ENCODE measurements around the gene SNX1. TPM values are rescaled to one million over a fixed set of nuclear protein-coding genes. Genes with fewer than 3 reads are reported as not detected.

SNX1 gene
- total RNA-seq, 2 experiments from 2014 or later = 75.6 to 80.1 TPM

GRCh38 chr15:64161688-64162477, 66.1 kb downstream of the SNX1 start:
- no peak for TF ChIP-seq CTCF (IDR thresholded peaks at IDR 0.05)
- Mint-ChIP-seq H3K4me3 (peak overlapping the region; percentile 90), H3K27ac (peak overlapping the region; percentile 90), H3K36me3 (ENCODE audit: low read depth) (peaks cover 29% of the 10 kb centered on the region), H3K9me3 (no peaks in the 10 kb centered on the region), H3K4me1 (ENCODE audit: low read depth) (peaks cover 43% of the 10 kb centered on the region), H3K27me3 (no peaks in the 10 kb centered on the region)
- CTCF ChIA-PET = interaction anchor here (1.0 to 2.4 kb wide), 3 partner anchors 9 to 566 kb away, joined by 3 to 40 read pairs (median 3); partner anchors contain the start of gene SNX22
- ATAC-seq (no peak), DNase-seq (no peak)
- intact Hi-C loops (cut with micrococcal nuclease) = no loop called here
- POLR2A ChIA-PET = interaction anchor here (0.7 to 3.0 kb wide), 5 partner anchors 10 to 298 kb away, joined by 3 to 30 read pairs (median 3); partner anchors contain the start of genes CIAO2A, SNX22, TRIP4 and ZNF609

GRCh38 chr15:64162478-64162868, 66.7 kb downstream of the SNX1 start:
- intact Hi-C loops (cut with micrococcal nuclease) = no loop called here
- no peaks in the 10 kb centered on the region for H3K27me3 Mint-ChIP-seq
- peak overlapping the region; percentile 90 for H3K27ac Mint-ChIP-seq
- peaks cover 45% of the 10 kb centered on the region for H3K4me1 Mint-ChIP-seq (ENCODE audit: low read depth)
- no peaks in the 10 kb centered on the region for H3K9me3 Mint-ChIP-seq
- POLR2A ChIA-PET = interaction anchor here (0.8 to 3.0 kb wide), 6 partner anchors 8 to 298 kb away, joined by 3 to 30 read pairs (median 4); partner anchors contain the start of genes CIAO2A, SNX22 and ZNF609
- no peak for TF ChIP-seq CTCF (IDR thresholded peaks at IDR 0.05)
- peak overlapping the region; percentile 90 for H3K4me3 Mint-ChIP-seq
- DNase-seq (no peak), ATAC-seq (peak; percentile 7)
- CTCF ChIA-PET = interaction anchor here (1.0 to 2.4 kb wide), 6 partner anchors 9 to 565 kb away, joined by 3 to 40 read pairs (median 3); partner anchors contain the start of genes CIAO2A and SNX22
- peaks cover 29% of the 10 kb centered on the region for H3K36me3 Mint-ChIP-seq (ENCODE audit: low read depth)

DNA sequence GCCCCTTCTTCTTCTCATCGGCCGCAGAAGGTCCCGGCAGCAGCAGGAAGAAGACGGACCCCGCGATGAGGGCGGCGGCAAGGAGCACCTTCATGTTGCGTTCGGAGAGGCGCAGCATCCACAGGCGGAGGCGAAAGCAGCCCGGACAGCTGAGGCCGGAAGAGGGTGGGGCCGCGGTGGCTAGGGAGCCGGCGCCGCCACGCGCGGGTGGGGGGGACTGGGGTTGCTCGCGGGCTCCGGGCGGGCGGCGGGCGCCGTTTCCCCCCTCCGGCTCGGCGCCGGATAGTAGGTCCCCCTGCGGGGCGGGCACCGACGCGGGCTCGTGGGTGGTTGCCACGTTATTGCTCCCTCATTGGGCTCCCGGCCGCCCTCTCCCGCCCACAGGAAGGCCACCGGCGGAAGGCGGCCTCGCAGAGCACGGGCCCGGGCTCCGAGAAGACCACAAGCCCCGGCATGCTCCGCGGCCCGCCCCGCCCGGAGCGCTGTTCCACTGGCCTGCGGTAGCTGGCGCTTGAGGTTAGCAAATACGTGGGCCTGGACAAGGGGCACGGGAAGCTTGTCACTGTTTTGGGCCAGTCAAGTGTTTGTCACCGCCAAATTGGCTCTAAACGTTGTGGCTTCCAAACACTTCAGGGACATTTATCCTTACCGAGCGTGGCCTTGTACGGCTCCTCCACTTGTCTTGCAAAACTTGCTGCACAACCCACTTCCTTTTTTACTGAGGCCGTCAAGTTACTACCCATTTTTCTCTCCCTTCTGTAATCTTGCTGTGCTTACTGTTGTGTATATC, 67.3 kb downstream of the SNX1 start, which contains the start of gene PPIB:
PPIB (minus strand) TSS at position 154 of the 790 bp plus-strand sequence; CDS start at position 118, 36 bp downstream.
- intact Hi-C loops (cut with micrococcal nuclease) = no loop called here
- peak within 1 kb of the TSS; percentile 93 for H3K27ac Mint-ChIP-seq
- peak; percentile 92 for ATAC-seq

More for the DNA sequence above, 67.3 kb downstream of the SNX1 start, which contains the start of gene PPIB:
- Mint-ChIP-seq H3K27me3 (no peaks in the 10 kb centered on the region), H3K9me3 (no peaks in the 10 kb centered on the region), H3K4me1 (ENCODE audit: low read depth) (peaks cover 44% of the 10 kb centered on the region), H3K4me3 (peak within 1 kb of the TSS; percentile 90), H3K36me3 (ENCODE audit: low read depth) (peaks cover 27% of the 10 kb centered on the region)
- POLR2A ChIA-PET = interaction anchor here (0.6 to 3.0 kb wide), 12 partner anchors 8 to 558 kb away, joined by 3 to 30 read pairs (median 3); partner anchors contain the start of genes CIAO2A, SNX22, TRIP4 and ZNF609
- peak; percentile 98 for DNase-seq
- CTCF ChIA-PET = interaction anchor here (1.0 to 2.4 kb wide), 5 partner anchors 10 to 189 kb away, joined by 3 to 40 read pairs (median 3); partner anchors contain the start of genes CIAO2A and SNX22
- no peak for TF ChIP-seq CTCF (IDR thresholded peaks at IDR 0.05)

All from activated CD8-positive, alpha-beta T cell treated with anti-CD3 and anti-CD28 coated beads for 36 hours (primary cell).